ENCODE data around the gene MGME1. TPM values are rescaled to one million over a fixed set of nuclear protein-coding genes. Genes with fewer than 3 reads are reported as not detected.
A peak's percentile ranks its signal among the peaks of the same experiment; 100 is the strongest.
"Not testable (repeated sequence)": the region's sequence is repeated elsewhere in the genome, so short reads cannot be mapped to it uniquely, and the experiment has no call there.

Gene MGME1
- total and polyA plus RNA-seq, 5 experiments from 2014 or later = 1.1 to 11.5 (median 5.1) TPM

- H3K4me1 Mint-ChIP-seq = peaks cover 16 to 70% (median 36%) of the 10 kb centered on the region in 4 donors
- H3K36me3 Mint-ChIP-seq = peaks cover 10 to 57% (median 39%) of the 10 kb centered on the region in 3 donors
- DNase-seq (no peak), ATAC-seq (no peak)
- H3K4me3 Mint-ChIP-seq = peak overlapping the region in 1 of 10 donors; percentile 24
- H3K9me3 Mint-ChIP-seq = no peaks in the 10 kb centered on the region
- peak overlapping the region in 1 of 10 donors; percentile 72 for H3K27ac Mint-ChIP-seq
- no peaks in the 10 kb centered on the region for H3K27me3 Mint-ChIP-seq
- POLR2A ChIA-PET = interaction anchor here (0.6 to 0.9 kb wide), 2 partner anchors 10 to 12 kb away, joined by 3 read pairs; partner anchors contain the start of gene SNX5
Measured at GRCh38 chr20:17956099-17956685, 12.6 kb upstream of the MGME1 start.

- DNase-seq (no peak), ATAC-seq (no peak)
- Mint-ChIP-seq H3K27me3 (no peaks in the 10 kb centered on the region), H3K4me3 (peak overlapping the region in 2 of 10 donors; percentile 4 to 19), H3K36me3 (peaks cover 10 to 42% (median 33%) of the 10 kb centered on the region in 3 donors), H3K27ac (peak overlapping the region in 3 of 10 donors; percentile 28 to 78 (median 61)), H3K9me3 (no peaks in the 10 kb centered on the region), H3K4me1 (peaks cover 21 to 84% (median 50%) of the 10 kb centered on the region in 4 donors)
- POLR2A ChIA-PET = interaction anchor here (0.9 to 2.2 kb wide), 2 partner anchors 10 to 11 kb away, joined by 3 to 9 read pairs; partner anchors contain the start of gene SNX5
Measured at GRCh38 chr20:17957505-17958363, 11.1 kb upstream of the MGME1 start.

GRCh38 chr20:17958373-17959256 lies 10.2 kb upstream of the MGME1 start:
- H3K27me3 Mint-ChIP-seq = no peaks in the 10 kb centered on the region
- peaks cover 23 to 84% (median 59%) of the 10 kb centered on the region in 4 donors for H3K4me1 Mint-ChIP-seq
- ATAC-seq = no peak
- DNase-seq = no peak
- H3K27ac Mint-ChIP-seq = peak overlapping the region in 4 of 10 donors; percentile 56 to 78 (median 72)
- POLR2A ChIA-PET = interaction anchor here (1.1 to 2.2 kb wide), 2 partner anchors 9 to 277 kb away, joined by 3 to 9 read pairs; partner anchors contain the start of gene RRBP1
- H3K4me3 Mint-ChIP-seq = peak overlapping the region in 5 of 10 donors; percentile 8 to 36 (median 28)
- peaks cover 10 to 33% (median 27%) of the 10 kb centered on the region in 3 donors for H3K36me3 Mint-ChIP-seq
- H3K9me3 Mint-ChIP-seq = no peaks in the 10 kb centered on the region

- Mint-ChIP-seq H3K36me3 (peaks cover 6 to 27% (median 23%) of the 10 kb centered on the region in 3 donors), H3K9me3 (no peaks in the 10 kb centered on the region), H3K4me1 (peaks cover 24 to 91% (median 65%) of the 10 kb centered on the region in 4 donors), H3K4me3 (peak overlapping the region in 7 of 10 donors; percentile 1 to 57 (median 24)), H3K27ac (peak overlapping the region in 7 of 10 donors; percentile 15 to 91 (median 64)), H3K27me3 (no peaks in the 10 kb centered on the region)
- POLR2A ChIA-PET = interaction anchor here (1.1 to 2.2 kb wide), 2 partner anchors 8 to 277 kb away, joined by 3 to 9 read pairs; partner anchors contain the start of gene RRBP1
- DNase-seq (no peak), ATAC-seq (no peak)
Measured at GRCh38 chr20:17959257-17959627, 9.6 kb upstream of the MGME1 start.

- ATAC-seq, H3K9me3 Mint-ChIP-seq, H3K4me3 Mint-ChIP-seq, POLR2A ChIA-PET, H3K27me3 Mint-ChIP-seq, DNase-seq: not testable (repeated sequence)
- Mint-ChIP-seq H3K36me3 (peaks cover 1 to 15% (median 12%) of the 10 kb centered on the region in 3 donors), H3K4me1 (peaks cover 29 to 95% (median 76%) of the 10 kb centered on the region in 4 donors), H3K27ac (peak overlapping the region in 1 of 10 donors; percentile 93)
Measured at GRCh38 chr20:17960400-17960885, 8.4 kb upstream of the MGME1 start.

- H3K27ac Mint-ChIP-seq = peak overlapping the region in 5 of 10 donors; percentile 4 to 93 (median 38)
- H3K4me1 Mint-ChIP-seq = peaks cover 34 to 95% (median 81%) of the 10 kb centered on the region in 4 donors
- POLR2A ChIA-PET = interaction anchor here (0.5 kb wide), 1 partner anchor 35 kb away, joined by 5 read pairs; no protein-coding TSS in a partner anchor
- no peaks in the 10 kb centered on the region for H3K9me3 Mint-ChIP-seq
- H3K27me3 Mint-ChIP-seq = no peaks in the 10 kb centered on the region
- H3K4me3 Mint-ChIP-seq = peak overlapping the region in 2 of 10 donors; percentile 13 to 37
- H3K36me3 Mint-ChIP-seq = peaks cover 0 to 9% (median 7%) of the 10 kb centered on the region in 3 donors
- DNase-seq (no peak), ATAC-seq (no peak)
Measured at GRCh38 chr20:17960927-17961586, 7.8 kb upstream of the MGME1 start.

GRCh38 chr20:17961587-17961940 lies 7.3 kb upstream of the MGME1 start:
- Mint-ChIP-seq H3K27ac (peak overlapping the region in 4 of 10 donors; percentile 4 to 93 (median 44)), H3K36me3 (peaks cover 0 to 6% (median 4%) of the 10 kb centered on the region in 3 donors), H3K27me3 (no peaks in the 10 kb centered on the region), H3K4me3 (peak overlapping the region in 4 of 10 donors; percentile 1 to 26 (median 9)), H3K9me3 (no peaks in the 10 kb centered on the region), H3K4me1 (peaks cover 35 to 95% (median 87%) of the 10 kb centered on the region in 4 donors)
- ATAC-seq = no peak
- DNase-seq = no peak
- POLR2A ChIA-PET = interaction anchor here (0.5 to 0.7 kb wide), 2 partner anchors 34 to 446 kb away, joined by 3 to 5 read pairs; no protein-coding TSS in a partner anchor

- DNase-seq (no peak), ATAC-seq (no peak)
- POLR2A ChIA-PET = interaction anchor here (0.6 to 0.8 kb wide), 2 partner anchors 10 to 447 kb away, joined by 3 read pairs; no protein-coding TSS in a partner anchor
- peaks cover 44 to 91% (median 86%) of the 10 kb centered on the region in 4 donors for H3K4me1 Mint-ChIP-seq
- H3K36me3 Mint-ChIP-seq = no peaks in the 10 kb centered on the region
- H3K4me3 Mint-ChIP-seq = peak overlapping the region in 9 of 10 donors; percentile 20 to 71 (median 41)
- H3K27ac Mint-ChIP-seq = peak overlapping the region in 5 of 10 donors; percentile 25 to 93 (median 44)
- no peaks in the 10 kb centered on the region for H3K27me3 Mint-ChIP-seq
- no peaks in the 10 kb centered on the region for H3K9me3 Mint-ChIP-seq
Measured at GRCh38 chr20:17963114-17963897, 5.5 kb upstream of the MGME1 start.

- peak overlapping the region in 5 of 10 donors; percentile 19 to 93 (median 76) for H3K27ac Mint-ChIP-seq
- no peaks in the 10 kb centered on the region for H3K9me3 Mint-ChIP-seq
- peaks cover 40 to 83% (median 80%) of the 10 kb centered on the region in 4 donors for H3K4me1 Mint-ChIP-seq
- no peaks in the 10 kb centered on the region for H3K36me3 Mint-ChIP-seq
- no peak for DNase-seq
- no peaks in the 10 kb centered on the region for H3K27me3 Mint-ChIP-seq
- no peak for ATAC-seq
- POLR2A ChIA-PET = interaction anchor here (0.6 kb wide), 1 partner anchor 446 kb away, joined by 3 read pairs; no protein-coding TSS in a partner anchor
- peak overlapping the region in 8 of 10 donors; percentile 7 to 92 (median 47) for H3K4me3 Mint-ChIP-seq
Measured at GRCh38 chr20:17964073-17964472, 4.7 kb upstream of the MGME1 start.

- H3K27ac Mint-ChIP-seq = peak overlapping the region in 6 of 10 donors; percentile 19 to 93 (median 77)
- ATAC-seq (no peak), DNase-seq (no peak)
- H3K36me3 Mint-ChIP-seq = no peaks in the 10 kb centered on the region
- H3K27me3 Mint-ChIP-seq = no peaks in the 10 kb centered on the region
- H3K9me3 Mint-ChIP-seq = no peaks in the 10 kb centered on the region
- H3K4me3 Mint-ChIP-seq = peak overlapping the region in 9 of 10 donors; percentile 44 to 92 (median 64)
- POLR2A ChIA-PET = interaction anchor here (0.8 to 1.0 kb wide), 2 partner anchors 21 to 282 kb away, joined by 3 to 5 read pairs; partner anchors contain the start of gene RRBP1
- H3K4me1 Mint-ChIP-seq = peaks cover 36 to 79% (median 76%) of the 10 kb centered on the region in 4 donors
Measured at GRCh38 chr20:17964632-17965031, 4.2 kb upstream of the MGME1 start.
